K562 (cell line): ENCODE measurements around the gene DPEP2NB. TPM values are rescaled to one million over a fixed set of nuclear protein-coding genes. Genes with fewer than 3 reads are reported as not detected.

Source experiments
- ATF4 ChIP-seq: fragments of 450-650 bp; formaldehyde crosslinking; IDR thresholded peaks from 2 replicates; pipeline ENCODE4 v1.4.0; 2022; ENCODE audit warnings: mild to moderate bottlenecking, moderate library complexity
- ATF7 ChIP-seq: fragments of 450-650 bp; IDR thresholded peaks from 2 replicates; pipeline ENCODE4 v1.7.1; 2014; ENCODE audit warnings: mild to moderate bottlenecking, moderate library complexity
- C11orf30 ChIP-seq: fragments of 450-650 bp; IDR thresholded peaks from 2 replicates; pipeline ENCODE4 v1.6.1; 2016; ENCODE audit warnings: low read depth, mild to moderate bottlenecking
- CBX8 ChIP-seq: fragments of 200-600 bp; sonication (generic); IDR thresholded peaks from 2 replicates; pipeline ENCODE4 v1.6.1; 2012; ENCODE audit warnings: borderline replicate concordance, mixed run types, low read depth, mild to moderate bottlenecking, moderate library complexity, mixed read lengths, low read length, control low read depth, inconsistent platforms; ENCODE audit not compliant: poor library complexity, severe bottlenecking; ENCODE audit errors: extremely low read depth
- CEBPG ChIP-seq, 3 experiments: fragments of 200-800 bp in 1 of 3; sonication (Bioruptor generic) in 1 of 3; sonication (generic) in 1 of 3; formaldehyde crosslinking in 1 of 3; IDR thresholded peaks in 2 of 3; conservative IDR thresholded peaks in 1 of 3; 2 replicates each; pipeline versions ENCODE4 v1.6.1 to v1.8.0; 2016 to 2022; ENCODE audit warnings: missing compliant biosample characterization in 2 of 3, missing genetic modification characterization in 2 of 3, mild to moderate bottlenecking in 1 of 3, missing genetic modification reagents in 1 of 3
- IRF2 ChIP-seq: sonication (generic); formaldehyde crosslinking; IDR thresholded peaks from 2 replicates; pipeline ENCODE4 v1.8.1; 2022; ENCODE audit warnings: mild to moderate bottlenecking, missing genetic modification reagents
- L3MBTL2 ChIP-seq: fragments of 450-650 bp; IDR thresholded peaks from 2 replicates; pipeline ENCODE4 v1.6.1; 2016; ENCODE audit warnings: mild to moderate bottlenecking, moderate library complexity
- MAFK ChIP-seq: IDR thresholded peaks from 2 replicates; pipeline ENCODE4 v1.6.1; 2011; ENCODE audit warnings: low read length, improper control_type of control experiment
- MEIS2 ChIP-seq: fragments of 450-650 bp; IDR thresholded peaks from 2 replicates; pipeline ENCODE4 v1.6.1; 2014; ENCODE audit warnings: mild to moderate bottlenecking; ENCODE audit not compliant: partially characterized antibody
- NBN ChIP-seq: fragments of 450-650 bp; IDR thresholded peaks from 2 replicates; pipeline ENCODE4 v1.6.1; 2016; ENCODE audit warnings: low read depth, mild to moderate bottlenecking
- NR1H2 ChIP-seq: sonication (generic); formaldehyde crosslinking; IDR thresholded peaks from 2 replicates; pipeline ENCODE4 v1.4.0; 2020; ENCODE audit warnings: mild to moderate bottlenecking, missing genetic modification reagents
- PBX2 ChIP-seq, 2 experiments: IDR thresholded peaks in 1 of 2; conservative IDR thresholded peaks in 1 of 2; 2 replicates each; pipeline ENCODE4 v1.6.1; 2016; ENCODE audit warnings: low read depth in 2 of 2, mild to moderate bottlenecking in 1 of 2, missing compliant biosample characterization in 1 of 2, missing genetic modification characterization in 1 of 2, moderate library complexity in 1 of 2
- PTBP1 ChIP-seq: fragments of 200-400 bp; formaldehyde crosslinking; IDR thresholded peaks from 2 replicates; pipeline ENCODE4 v1.6.1; 2017; ENCODE audit warnings: low read depth, low read length
- RCOR1 ChIP-seq, 2 experiments: IDR thresholded peaks; 2 replicates each; pipeline ENCODE4 v1.6.1; 2012; ENCODE audit warnings: low read depth in 2 of 2, low read length in 2 of 2, borderline replicate concordance in 1 of 2, improper control_type of control experiment in 1 of 2
- SMARCA4 ChIP-seq: fragments of 450-650 bp; IDR thresholded peaks from 2 replicates; pipeline ENCODE4 v1.6.1; 2016
- XRCC5 ChIP-seq: fragments of 200-400 bp; formaldehyde crosslinking; IDR thresholded peaks from 2 replicates; pipeline ENCODE4 v1.6.1; 2017; ENCODE audit warnings: low read depth, mild to moderate bottlenecking, low read length
- ZBTB1 ChIP-seq: sonication (generic); formaldehyde crosslinking; IDR thresholded peaks from 2 replicates; pipeline ENCODE4 v1.8.1; 2023; ENCODE audit warnings: missing genetic modification reagents, low read depth, mild to moderate bottlenecking, borderline replicate concordance
- ZBTB11 ChIP-seq, 3 experiments: fragments of 200-800 bp in 1 of 3; fragments of 250-450 bp in 1 of 3; fragments of 450-650 bp in 1 of 3; sonication (Bioruptor Pico) in 1 of 3; sonication (Bioruptor generic) in 1 of 3; formaldehyde crosslinking in 1 of 3; IDR thresholded peaks; 2 replicates each; pipeline versions ENCODE4 v1.6.1 to v1.8.0; 2016 to 2022; ENCODE audit warnings: mild to moderate bottlenecking in 2 of 3, missing genetic modification characterization in 2 of 3, missing compliant biosample characterization in 1 of 3, moderate library complexity in 1 of 3
- ZNF133 ChIP-seq: fragments of 250-450 bp; sonication (Bioruptor Pico); IDR thresholded peaks from 2 replicates; pipeline ENCODE4 v1.4.0; 2020; ENCODE audit warnings: mild to moderate bottlenecking
- ZNF274 ChIP-seq: IDR thresholded peaks from 2 replicates; pipeline ENCODE4 v1.6.1; 2011; ENCODE audit warnings: low read depth, mild to moderate bottlenecking, low read length, moderate library complexity, borderline replicate concordance
- polyA plus RNA-seq, 8 experiments: library from polyadenylated mRNA; depleted of rRNA in 4 of 8; stranded (reverse) in 5 of 8; unstranded in 3 of 8; fragments of >200 nt; fragmentation: Nextera tagmentation in 2 of 8; fragmentation: Illumina TruSeq in 1 of 8; extraction: Ambion mirVana in 2 of 8; extraction: Trizol in 1 of 8; gene quantifications; 2 replicates each; pipeline versions ENCODE4 v1.2.1 to v1.2.3, GENCODE V29; 2011 to 2014; ENCODE audit warnings: inconsistent platforms in 1 of 8, missing spikeins in 1 of 8
- total RNA-seq, 7 experiments: library from RNA; depleted of rRNA in 6 of 7; stranded (reverse); fragments of >200 nt in 6 of 7; fragmentation: Illumina TruSeq in 2 of 7; extraction: Trizol in 2 of 7; gene quantifications; 2 replicates each; pipeline versions ENCODE4 v1.2.1 to v1.2.3, GENCODE V29; 2011 to 2021; ENCODE audit warnings: low replicate concordance in 1 of 7

The DPEP2NB gene
- total and polyA plus RNA-seq, 9 of the 15 experiments (the other 6 are each of a cell fraction or from before 2014, with no cell fraction given): not detected

- TF ChIP-seq ZBTB11 (CRISPR knock-in tag; IDR thresholded peaks at IDR 0.05): no peak
- TF ChIP-seq PTBP1: no peak
- TF ChIP-seq CEBPG (CRISPR knock-in tag; IDR thresholded peaks at IDR 0.05): no peak
- 0 out of 4 replicates have a peak, but pooled peaks of 1 of the 2 experiments have one; percentile 13 for TF ChIP-seq CEBPG (tag; conservative IDR thresholded peaks at IDR 0.05 in 1 of 2, IDR thresholded peaks at IDR 0.05 in 1 of 2)
- peak in 1 of 2 experiments; percentile 90; a peak in 2 of 4 replicates for TF ChIP-seq RCOR1 (IDR thresholded peaks at IDR 0.05; ENCODE audit: borderline replicate concordance in 1 of 2, low read depth in 2 of 2, low read length in 2 of 2)
- TF ChIP-seq XRCC5: peak; percentile 65; the same call in 1 of the 2 replicates
- TF ChIP-seq ZNF274: no peak
- no peak for TF ChIP-seq NR1H2 (CRISPR knock-in tag)
- no peak for TF ChIP-seq ZNF133
- 0 out of 2 replicates have a peak, but pooled peaks have one; percentile 33 for TF ChIP-seq L3MBTL2
- peak; percentile 55 for TF ChIP-seq C11orf30
- TF ChIP-seq SMARCA4: peak; percentile 46; the same call in 1 of the 2 replicates
- TF ChIP-seq ZBTB1 (CRISPR knock-in tag): no peak
- TF ChIP-seq PBX2 (CRISPR knock-in tag; IDR thresholded peaks at IDR 0.05; ENCODE audit: low read depth): no peak
- TF ChIP-seq PBX2 (tag; conservative IDR thresholded peaks at IDR 0.05; ENCODE audit: low read depth): 0 out of 2 replicates have a peak, but pooled peaks have one; percentile 6
- no peak for TF ChIP-seq ATF4
- peak; percentile 34; the same call in 1 of the 2 replicates for TF ChIP-seq NBN
- TF ChIP-seq CBX8: no peak
- TF ChIP-seq MEIS2: peak; percentile 53
- TF ChIP-seq ATF7: peak; percentile 49
- TF ChIP-seq IRF2: no peak
- no peak for TF ChIP-seq MAFK
Observed at GRCh38 chr16:68064791-68065365, 49.2 kb upstream of the DPEP2NB start (continued).
